IMR-90 (cell line): ENCODE data around the gene KLF11.

Experiments
- BHLHE40 ChIP-seq: fragments of 150-350 bp; IDR thresholded peaks from 2 replicates; pipeline ENCODE4 v1.6.1; 2016; ENCODE audit warnings: mild to moderate bottlenecking, low read depth, low read length
- CEBPB ChIP-seq: IDR thresholded peaks from 2 replicates; pipeline ENCODE4 v1.6.1; 2012; ENCODE audit warnings: low read depth, low read length, improper control_type of control experiment
- MAFK ChIP-seq: IDR thresholded peaks from 2 replicates; pipeline ENCODE4 v1.6.1; 2012; ENCODE audit warnings: low read depth, low read length, improper control_type of control experiment
- MAZ ChIP-seq: IDR thresholded peaks from 2 replicates; pipeline ENCODE4 v1.6.1; 2012; ENCODE audit warnings: low read depth, mild to moderate bottlenecking, low read length, improper control_type of control experiment, moderate library complexity, borderline replicate concordance
- MXI1 ChIP-seq: IDR thresholded peaks from 2 replicates; pipeline ENCODE4 v1.6.1; 2012; ENCODE audit warnings: low read depth, mild to moderate bottlenecking, low read length, moderate library complexity, borderline replicate concordance
- NFE2L2 ChIP-seq: fragments of 150-350 bp; IDR thresholded peaks from 2 replicates; pipeline ENCODE4 v1.6.1; 2016; ENCODE audit warnings: low read depth, mild to moderate bottlenecking, low read length
- POLR2A ChIP-seq: IDR thresholded peaks from 2 replicates; pipeline ENCODE4 v1.6.1; 2012; ENCODE audit warnings: mild to moderate bottlenecking, low read depth, low read length
- RCOR1 ChIP-seq: IDR thresholded peaks from 2 replicates; pipeline ENCODE4 v1.6.1; 2012; ENCODE audit warnings: mild to moderate bottlenecking, low read length, improper control_type of control experiment; ENCODE audit not compliant: insufficient replicate concordance
- TF ChIP-seq, protein P1 (sequence below): conservative IDR thresholded peaks from 2 replicates; pipeline ENCODE4 v1.5.1; 2012; ENCODE audit warnings: mild to moderate bottlenecking, low read depth, low read length, improper control_type of control experiment
- TF ChIP-seq, protein P2 (sequence below): fragments of 150-350 bp; IDR thresholded peaks from 2 replicates; pipeline ENCODE4 v1.6.1; 2017; ENCODE audit warnings: mild to moderate bottlenecking, antibody characterized with exemption, low read length, low read depth

DNA sequence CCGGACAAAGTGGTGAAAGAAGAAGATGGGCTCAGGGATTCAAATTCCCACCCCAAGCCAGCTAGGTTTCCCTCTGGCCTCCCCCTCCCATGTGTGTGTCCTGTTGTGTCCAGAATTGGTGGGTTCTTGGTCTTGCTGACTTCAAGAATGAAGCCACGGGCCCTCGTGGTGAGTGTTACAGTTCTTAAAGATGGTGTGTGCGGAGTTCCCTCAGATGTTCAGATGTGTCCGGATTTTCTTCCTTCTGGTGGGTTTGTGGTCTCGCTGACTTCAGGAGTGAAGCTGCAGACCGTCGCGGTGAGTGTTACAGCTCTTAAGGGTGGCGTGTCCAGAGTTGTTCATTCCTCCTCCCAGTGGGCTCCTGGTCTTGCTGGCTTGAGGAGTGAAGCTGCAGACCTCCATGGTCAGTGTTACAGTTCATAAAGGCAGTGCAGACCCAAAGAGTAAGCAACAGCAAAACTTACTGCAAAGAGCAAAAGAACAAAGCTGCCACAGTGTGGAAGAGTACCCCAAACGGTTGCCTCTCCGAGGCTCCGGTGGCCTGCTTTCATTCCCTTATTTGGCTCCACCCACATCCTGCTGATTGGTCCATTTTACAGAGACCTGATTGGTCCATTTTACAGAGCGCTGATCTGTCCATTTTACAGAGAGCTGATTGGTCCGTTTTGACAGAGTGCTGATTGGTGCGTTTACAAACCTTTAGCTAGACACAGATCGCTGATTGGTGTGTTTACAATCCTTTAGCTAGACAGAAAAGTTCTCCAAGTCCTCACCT lies 37.7 kb upstream of the KLF11 start:
- TF ChIP-seq, protein P1, sequence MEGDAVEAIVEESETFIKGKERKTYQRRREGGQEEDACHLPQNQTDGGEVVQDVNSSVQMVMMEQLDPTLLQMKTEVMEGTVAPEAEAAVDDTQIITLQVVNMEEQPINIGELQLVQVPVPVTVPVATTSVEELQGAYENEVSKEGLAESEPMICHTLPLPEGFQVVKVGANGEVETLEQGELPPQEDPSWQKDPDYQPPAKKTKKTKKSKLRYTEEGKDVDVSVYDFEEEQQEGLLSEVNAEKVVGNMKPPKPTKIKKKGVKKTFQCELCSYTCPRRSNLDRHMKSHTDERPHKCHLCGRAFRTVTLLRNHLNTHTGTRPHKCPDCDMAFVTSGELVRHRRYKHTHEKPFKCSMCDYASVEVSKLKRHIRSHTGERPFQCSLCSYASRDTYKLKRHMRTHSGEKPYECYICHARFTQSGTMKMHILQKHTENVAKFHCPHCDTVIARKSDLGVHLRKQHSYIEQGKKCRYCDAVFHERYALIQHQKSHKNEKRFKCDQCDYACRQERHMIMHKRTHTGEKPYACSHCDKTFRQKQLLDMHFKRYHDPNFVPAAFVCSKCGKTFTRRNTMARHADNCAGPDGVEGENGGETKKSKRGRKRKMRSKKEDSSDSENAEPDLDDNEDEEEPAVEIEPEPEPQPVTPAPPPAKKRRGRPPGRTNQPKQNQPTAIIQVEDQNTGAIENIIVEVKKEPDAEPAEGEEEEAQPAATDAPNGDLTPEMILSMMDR, result no peak
- TF ChIP-seq MAFK (no peak), MAZ (no peak), POLR2A (no peak), RCOR1 (no peak), MXI1 (no peak), BHLHE40 (no peak), NFE2L2 (no peak), CEBPB (no peak)
- TF ChIP-seq, protein P2, sequence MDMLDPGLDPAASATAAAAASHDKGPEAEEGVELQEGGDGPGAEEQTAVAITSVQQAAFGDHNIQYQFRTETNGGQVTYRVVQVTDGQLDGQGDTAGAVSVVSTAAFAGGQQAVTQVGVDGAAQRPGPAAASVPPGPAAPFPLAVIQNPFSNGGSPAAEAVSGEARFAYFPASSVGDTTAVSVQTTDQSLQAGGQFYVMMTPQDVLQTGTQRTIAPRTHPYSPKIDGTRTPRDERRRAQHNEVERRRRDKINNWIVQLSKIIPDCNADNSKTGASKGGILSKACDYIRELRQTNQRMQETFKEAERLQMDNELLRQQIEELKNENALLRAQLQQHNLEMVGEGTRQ, result no peak
